ES-I3 (cell line): ENCODE measurements around the gene KBTBD2.
"Not testable (repeated sequence)": the region's sequence is repeated elsewhere in the genome, so short reads cannot be mapped to it uniquely, and the experiment has no call there.

Source experiments
- H3K36me3 ChIP-seq: 2 replicates; pipeline ENCODE4 v1.6.1; 2013; ENCODE audit warnings: mild to moderate bottlenecking, low read length, control low read depth, moderate library complexity; ENCODE audit not compliant: insufficient read depth
- H3K4me1 ChIP-seq: 2 replicates; pipeline ENCODE4 v1.6.1; 2013; ENCODE audit warnings: mild to moderate bottlenecking, control low read depth, low read length; ENCODE audit not compliant: insufficient read depth
- H3K9ac ChIP-seq: 2 replicates; pipeline ENCODE4 v1.6.1; 2013; ENCODE audit warnings: low read depth, mild to moderate bottlenecking, low read length, moderate library complexity
- H3K9me3 ChIP-seq: 2 replicates; pipeline ENCODE4 v1.6.1; 2013; ENCODE audit warnings: mild to moderate bottlenecking, low read length, moderate library complexity; ENCODE audit not compliant: control insufficient read depth, insufficient read depth

Gene KBTBD2

GRCh38 chr7:32881074-32881982, 10.2 kb downstream of the KBTBD2 start:
- H3K36me3 ChIP-seq, result no peaks in the 10 kb centered on the region
- H3K9me3 ChIP-seq, result no peaks in the 10 kb centered on the region

GRCh38 chr7:32879460-32879859, 12.1 kb downstream of the KBTBD2 start:
- no peak overlapping the region for H3K9ac ChIP-seq
- no peaks in the 10 kb centered on the region for H3K9me3 ChIP-seq
- no peaks in the 10 kb centered on the region; the same call in 1 of the 2 replicates for H3K4me1 ChIP-seq
- peaks cover 6% of the 10 kb centered on the region; the same call in 1 of the 2 replicates for H3K36me3 ChIP-seq

More at GRCh38 chr7:32881074-32881982, 10.2 kb downstream of the KBTBD2 start:
- no peaks in the 10 kb centered on the region; the same call in 1 of the 2 replicates for H3K4me1 ChIP-seq
- no peak overlapping the region for H3K9ac ChIP-seq

- not testable (repeated sequence) for H3K9me3 ChIP-seq, H3K9ac ChIP-seq, H3K4me1 ChIP-seq, H3K36me3 ChIP-seq
These were observed 13.5 kb downstream of the KBTBD2 start for GRCh38 chr7:32878023-32878422.

- no peaks in the 10 kb centered on the region for H3K4me1 ChIP-seq
- no peaks in the 10 kb centered on the region for H3K9me3 ChIP-seq
- H3K9ac ChIP-seq, result no peak overlapping the region
- peaks cover 10% of the 10 kb centered on the region; the same call in 1 of the 2 replicates for H3K36me3 ChIP-seq
These were observed 19.1 kb downstream of the KBTBD2 start for GRCh38 chr7:32872421-32872820.

- peaks cover 10% of the 10 kb centered on the region; the same call in 1 of the 2 replicates for H3K36me3 ChIP-seq
- H3K9me3 ChIP-seq, result no peaks in the 10 kb centered on the region; the same call in 1 of the 2 replicates
- H3K4me1 ChIP-seq, result no peaks in the 10 kb centered on the region
- H3K9ac ChIP-seq, result no peak overlapping the region
These were observed 19.8 kb downstream of the KBTBD2 start for GRCh38 chr7:32871624-32872371.

GRCh38 chr7:32870298-32870697, 21.3 kb downstream of the KBTBD2 start:
- Histone ChIP-seq H3K36me3 (peaks cover 10% of the 10 kb centered on the region; the same call in 1 of the 2 replicates), H3K4me1 (no peaks in the 10 kb centered on the region), H3K9me3 (no peaks in the 10 kb centered on the region; the same call in 1 of the 2 replicates)

GRCh38 chr7:32869716-32870115, 21.8 kb downstream of the KBTBD2 start:
- Histone ChIP-seq H3K9ac (no peak overlapping the region), H3K36me3 (peaks cover 6% of the 10 kb centered on the region; the same call in 1 of the 2 replicates), H3K9me3 (peaks cover 3% of the 10 kb centered on the region; the same call in 1 of the 2 replicates), H3K4me1 (no peaks in the 10 kb centered on the region)

More at GRCh38 chr7:32870298-32870697, 21.3 kb downstream of the KBTBD2 start:
- H3K9ac ChIP-seq, result no peak overlapping the region

- H3K36me3 ChIP-seq, result peaks cover 4% of the 10 kb centered on the region; the same call in 1 of the 2 replicates
- H3K9me3 ChIP-seq, result peaks cover 9% of the 10 kb centered on the region; the same call in 1 of the 2 replicates
- H3K9ac ChIP-seq, result no peak overlapping the region
- peaks cover 7% of the 10 kb centered on the region for H3K4me1 ChIP-seq
These were observed 23.4 kb downstream of the KBTBD2 start for GRCh38 chr7:32868116-32868515.

GRCh38 chr7:32865448-32866030, 26.0 kb downstream of the KBTBD2 start:
- no peak overlapping the region for H3K9ac ChIP-seq
- H3K4me1 ChIP-seq, result peaks cover 7% of the 10 kb centered on the region
- peaks cover 9% of the 10 kb centered on the region; the same call in 1 of the 2 replicates for H3K9me3 ChIP-seq
- no peaks in the 10 kb centered on the region; the same call in 1 of the 2 replicates for H3K36me3 ChIP-seq

- H3K9me3 ChIP-seq, H3K4me1 ChIP-seq, H3K36me3 ChIP-seq, H3K9ac ChIP-seq: not testable (repeated sequence)
These were observed 27.7 kb downstream of the KBTBD2 start for GRCh38 chr7:32863872-32864271.

- H3K36me3 ChIP-seq, result no peaks in the 10 kb centered on the region
- no peak overlapping the region for H3K9ac ChIP-seq
- H3K4me1 ChIP-seq, result peaks cover 7% of the 10 kb centered on the region
- H3K9me3 ChIP-seq, result peaks cover 8% of the 10 kb centered on the region; the same call in 1 of the 2 replicates
These were observed 31.5 kb downstream of the KBTBD2 start for GRCh38 chr7:32860090-32860489.

- no peaks in the 10 kb centered on the region for H3K9me3 ChIP-seq
- H3K4me1 ChIP-seq, result peaks cover 4% of the 10 kb centered on the region
- no peaks in the 10 kb centered on the region for H3K36me3 ChIP-seq
- no peak overlapping the region for H3K9ac ChIP-seq
These were observed 32.9 kb downstream of the KBTBD2 start for GRCh38 chr7:32858648-32859047.

GRCh38 chr7:32857063-32857462, 34.5 kb downstream of the KBTBD2 start:
- not testable (repeated sequence) for H3K9me3 ChIP-seq

More at GRCh38 chr7:32857063-32857462, 34.5 kb downstream of the KBTBD2 start:
- H3K9ac ChIP-seq, H3K4me1 ChIP-seq, H3K36me3 ChIP-seq: not testable (repeated sequence)
